ENCODE measurements around the gene TBRG1. TPM values are rescaled to one million over a fixed set of nuclear protein-coding genes. Genes with fewer than 3 reads are reported as not detected.

TBRG1 gene
- total RNA-seq, 1 donor from 2014 or later, result 45.4 TPM

DNA sequence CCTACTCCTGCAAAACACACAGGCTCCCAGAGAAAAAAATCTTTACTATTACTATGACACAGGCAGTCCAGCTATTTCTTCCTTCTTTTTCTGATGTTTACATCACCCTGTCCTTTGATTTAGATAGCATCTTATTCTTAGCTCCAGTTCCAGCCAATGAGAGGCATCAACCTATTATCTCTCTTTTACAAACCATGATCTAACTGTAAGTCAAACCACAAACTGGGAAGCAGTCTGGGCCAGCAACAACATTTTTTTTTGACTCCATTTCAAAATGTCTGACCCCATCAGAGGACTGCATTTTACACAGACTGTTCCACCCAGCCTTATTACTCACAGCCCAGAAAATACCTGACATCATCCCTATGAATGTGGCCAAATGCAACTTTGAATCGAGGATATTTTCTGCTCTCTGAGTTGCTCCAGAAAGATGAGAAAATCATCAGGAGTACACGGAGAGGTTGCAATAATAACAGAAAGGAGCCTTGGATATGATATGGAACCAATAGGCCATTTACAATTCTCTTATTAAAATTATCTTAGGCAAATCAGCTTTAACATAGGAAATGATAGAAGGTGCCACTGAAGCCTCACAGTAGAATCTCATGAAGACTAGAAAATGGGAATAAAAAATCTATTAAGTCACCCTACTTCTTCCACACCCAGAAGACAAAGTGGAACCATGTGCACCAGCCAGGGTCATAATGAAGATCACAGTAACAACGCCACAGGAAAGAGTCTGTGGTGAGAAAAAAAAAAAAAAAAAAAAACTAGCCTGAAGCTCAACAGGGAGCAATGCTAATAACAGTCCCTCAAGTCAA is 21.2 kb downstream of the TBRG1 start:
- Histone ChIP-seq H3K27me3 (ENCODE audit: control insufficient read depth, insufficient read depth, low read length) (no peaks in the 10 kb centered on the region), H3K4me3 (ENCODE audit: low read depth, low read length) (no peak overlapping the region), H3K36me3 (ENCODE audit: control insufficient read depth, insufficient read depth, low read length) (no peaks in the 10 kb centered on the region)
- DNase-seq (ENCODE audit: low read depth), result no peak
- TF ChIP-seq, protein P1, sequence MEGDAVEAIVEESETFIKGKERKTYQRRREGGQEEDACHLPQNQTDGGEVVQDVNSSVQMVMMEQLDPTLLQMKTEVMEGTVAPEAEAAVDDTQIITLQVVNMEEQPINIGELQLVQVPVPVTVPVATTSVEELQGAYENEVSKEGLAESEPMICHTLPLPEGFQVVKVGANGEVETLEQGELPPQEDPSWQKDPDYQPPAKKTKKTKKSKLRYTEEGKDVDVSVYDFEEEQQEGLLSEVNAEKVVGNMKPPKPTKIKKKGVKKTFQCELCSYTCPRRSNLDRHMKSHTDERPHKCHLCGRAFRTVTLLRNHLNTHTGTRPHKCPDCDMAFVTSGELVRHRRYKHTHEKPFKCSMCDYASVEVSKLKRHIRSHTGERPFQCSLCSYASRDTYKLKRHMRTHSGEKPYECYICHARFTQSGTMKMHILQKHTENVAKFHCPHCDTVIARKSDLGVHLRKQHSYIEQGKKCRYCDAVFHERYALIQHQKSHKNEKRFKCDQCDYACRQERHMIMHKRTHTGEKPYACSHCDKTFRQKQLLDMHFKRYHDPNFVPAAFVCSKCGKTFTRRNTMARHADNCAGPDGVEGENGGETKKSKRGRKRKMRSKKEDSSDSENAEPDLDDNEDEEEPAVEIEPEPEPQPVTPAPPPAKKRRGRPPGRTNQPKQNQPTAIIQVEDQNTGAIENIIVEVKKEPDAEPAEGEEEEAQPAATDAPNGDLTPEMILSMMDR (IDR thresholded peaks at IDR 0.05; ENCODE audit: insufficient read depth, low read length, poor library complexity, severe bottlenecking), result no peak

DNA sequence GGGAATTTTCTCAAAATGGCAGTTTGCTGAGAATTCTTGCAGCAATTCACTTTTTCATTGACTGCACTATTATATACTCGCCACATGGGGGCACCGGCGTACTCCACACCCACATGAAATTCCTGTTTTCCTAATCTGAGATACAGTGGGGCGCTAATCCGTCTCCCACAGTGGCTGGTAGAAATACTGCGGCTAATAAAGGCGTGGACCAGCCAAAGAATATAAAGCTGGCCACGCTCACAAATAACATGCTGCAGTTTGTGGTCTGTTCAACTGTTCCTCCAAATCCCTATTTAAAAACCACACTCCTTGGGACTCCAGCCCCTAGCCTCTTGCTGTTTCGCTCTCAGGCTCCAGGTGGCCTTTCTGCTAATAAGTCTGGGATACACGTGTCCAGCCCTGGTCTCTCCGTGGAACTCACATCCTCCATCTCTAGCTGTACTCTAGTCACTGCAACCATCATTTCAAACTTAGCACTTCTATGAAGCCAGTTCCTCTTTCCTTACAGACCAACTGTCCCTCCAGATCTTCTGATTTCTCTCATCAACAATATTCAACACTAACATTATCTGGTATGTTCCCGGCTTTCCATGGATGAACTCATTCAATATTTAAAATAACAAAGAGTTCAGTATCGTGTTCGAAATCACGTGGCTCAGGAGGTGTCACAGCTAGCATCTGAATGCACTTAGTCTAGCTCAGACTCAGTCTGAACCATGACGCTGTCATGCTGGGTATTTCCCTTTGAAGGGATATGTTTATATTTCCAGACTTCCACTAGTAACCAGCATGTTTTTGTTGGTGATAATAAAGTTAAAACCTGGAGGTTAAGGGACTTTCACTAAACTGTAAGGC is 22.0 kb downstream of the TBRG1 start:
- H3K27me3 ChIP-seq (ENCODE audit: control insufficient read depth, insufficient read depth, low read length), result no peaks in the 10 kb centered on the region
- no peak for DNase-seq (ENCODE audit: low read depth)
- H3K36me3 ChIP-seq (ENCODE audit: control insufficient read depth, insufficient read depth, low read length), result no peaks in the 10 kb centered on the region
- TF ChIP-seq, protein P1 (IDR thresholded peaks at IDR 0.05; ENCODE audit: insufficient read depth, low read length, poor library complexity, severe bottlenecking), result peak; percentile 77
- H3K4me3 ChIP-seq (ENCODE audit: low read depth, low read length), result no peak overlapping the region

DNA sequence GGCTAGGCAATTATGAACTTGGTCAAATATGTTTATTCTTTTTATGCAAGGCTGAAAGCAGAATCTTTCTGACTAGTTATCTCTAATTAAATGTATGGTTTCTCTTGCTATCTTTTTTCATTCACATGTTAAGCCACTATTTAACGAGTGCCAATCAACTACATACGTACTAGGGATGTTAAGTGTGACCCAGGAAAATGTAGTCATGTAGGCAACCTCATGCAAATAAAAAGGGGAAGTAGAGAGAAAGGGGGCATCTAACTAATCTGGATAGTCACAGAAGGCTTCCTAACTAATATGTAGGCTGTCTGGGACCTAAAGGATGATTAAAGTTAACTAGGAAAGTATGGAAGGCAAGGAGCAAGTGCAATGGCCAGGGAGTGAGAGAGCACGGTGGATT is 23.5 kb downstream of the TBRG1 start:
- H3K27me3 ChIP-seq (ENCODE audit: control insufficient read depth, insufficient read depth, low read length), result no peaks in the 10 kb centered on the region
- TF ChIP-seq, protein P1 (IDR thresholded peaks at IDR 0.05; ENCODE audit: insufficient read depth, low read length, poor library complexity, severe bottlenecking), result no peak

DNA sequence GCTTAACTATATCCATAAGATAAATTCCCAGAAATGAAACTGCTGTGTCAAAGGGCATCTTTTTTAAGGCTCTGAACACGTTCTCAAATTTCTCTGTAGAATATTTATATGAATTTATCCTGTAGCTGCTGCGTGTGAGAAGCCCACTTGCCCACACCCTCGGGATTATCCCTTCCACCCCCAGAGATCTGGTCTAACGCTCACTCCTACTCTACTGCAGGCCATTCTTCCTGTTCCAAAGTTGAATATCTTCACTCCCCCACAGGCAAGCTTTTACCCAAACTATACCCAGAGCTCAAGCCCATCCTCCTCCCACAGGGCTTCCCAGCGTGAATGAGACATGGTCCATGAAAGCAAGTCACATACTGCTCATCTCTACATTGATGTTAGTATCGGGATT is 25.9 kb downstream of the TBRG1 start:
- Histone ChIP-seq H3K4me3 (ENCODE audit: low read depth, low read length) (no peak overlapping the region), H3K36me3 (ENCODE audit: control insufficient read depth, insufficient read depth, low read length) (no peaks in the 10 kb centered on the region), H3K27me3 (ENCODE audit: control insufficient read depth, insufficient read depth, low read length) (no peaks in the 10 kb centered on the region)
- DNase-seq (ENCODE audit: low read depth), result no peak
- TF ChIP-seq, protein P1 (IDR thresholded peaks at IDR 0.05; ENCODE audit: insufficient read depth, low read length, poor library complexity, severe bottlenecking), result no peak

More for the DNA sequence above, 23.5 kb downstream of the TBRG1 start:
- no peaks in the 10 kb centered on the region for H3K36me3 ChIP-seq (ENCODE audit: control insufficient read depth, insufficient read depth, low read length)
- no peak overlapping the region for H3K4me3 ChIP-seq (ENCODE audit: low read depth, low read length)
- DNase-seq (ENCODE audit: low read depth), result no peak

DNA sequence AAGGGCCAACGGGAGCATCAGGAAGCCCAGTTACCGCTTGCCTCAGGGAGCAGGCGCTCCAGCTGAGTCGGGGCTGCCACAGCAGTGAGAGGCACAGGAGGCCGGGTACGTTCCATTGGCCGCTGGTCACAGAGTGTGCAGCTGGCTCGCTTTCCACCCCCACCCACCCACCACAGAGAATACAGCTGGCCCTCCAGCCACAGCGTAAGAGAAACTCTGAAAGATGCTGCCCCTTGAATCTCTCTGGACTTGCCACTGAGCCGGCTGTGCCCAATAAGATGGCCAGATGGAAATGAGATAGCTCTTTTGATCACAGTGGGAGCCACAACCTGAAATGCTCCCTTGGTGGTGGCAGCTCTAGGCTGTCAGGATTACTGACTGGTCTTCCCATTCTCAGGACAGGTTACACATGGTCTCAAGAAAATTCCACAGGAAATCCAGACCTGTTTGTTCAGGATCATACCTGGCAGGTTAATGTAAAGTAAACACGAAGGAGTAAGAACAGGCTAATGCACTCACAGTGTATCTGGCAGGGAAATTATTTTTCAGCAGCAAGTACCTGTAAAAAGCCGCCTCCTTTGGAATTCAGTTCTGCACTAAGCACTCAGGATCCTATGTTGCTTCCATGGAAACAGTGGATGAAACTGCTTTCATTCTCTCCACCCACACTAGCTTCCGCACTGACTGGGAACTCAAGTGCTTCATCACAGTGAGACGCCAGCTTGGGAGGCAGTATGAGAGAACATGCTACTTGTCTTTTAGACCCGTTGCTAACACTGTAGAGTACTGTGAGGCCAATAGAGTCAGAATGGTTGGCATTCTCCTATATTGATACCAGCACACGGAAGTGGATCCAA is 34.3 kb downstream of the TBRG1 start:
- TF ChIP-seq, protein P1 (IDR thresholded peaks at IDR 0.05; ENCODE audit: insufficient read depth, low read length, poor library complexity, severe bottlenecking), result no peak
- DNase-seq (ENCODE audit: low read depth), result no peak
- Histone ChIP-seq H3K27me3 (ENCODE audit: control insufficient read depth, insufficient read depth, low read length) (no peaks in the 10 kb centered on the region), H3K4me3 (ENCODE audit: low read depth, low read length) (no peak overlapping the region), H3K36me3 (ENCODE audit: control insufficient read depth, insufficient read depth, low read length) (no peaks in the 10 kb centered on the region)

Data from kidney epithelial cell (primary cell).